ENCODE measurements around the gene ZNF565.
"Not testable (repeated sequence)": the region's sequence is repeated elsewhere in the genome, so short reads cannot be mapped to it uniquely, and the experiment has no call there.

The ZNF565 gene

DNA sequence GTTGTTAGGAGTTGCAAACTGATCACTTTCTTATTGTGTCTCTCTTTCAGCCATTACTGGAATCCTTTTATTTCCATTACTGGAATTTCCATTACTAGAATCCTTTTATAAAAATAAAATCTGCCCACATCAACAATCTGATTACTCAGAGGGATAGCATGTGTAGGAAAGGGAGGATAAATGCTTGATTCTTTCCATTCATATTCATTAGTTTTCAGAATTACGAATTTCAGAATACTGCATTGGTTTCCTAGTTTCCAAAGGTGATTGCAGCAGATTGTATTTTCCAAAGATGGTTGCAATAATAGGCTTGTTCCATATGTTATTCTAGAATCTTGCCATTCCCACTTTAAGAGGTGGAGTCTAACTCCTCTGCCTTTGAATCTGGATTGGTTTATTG, 37.6 kb upstream of the ZNF565 start:
- FAIRE-seq (no peak), DNase-seq (ENCODE audit: insufficient read length, low spot score) (no peak)
- TF ChIP-seq POLR2AphosphoS5 (IDR thresholded peaks at IDR 0.05; ENCODE audit: low read depth, low read length) (no peak), SPI1 (IDR thresholded peaks at IDR 0.05; ENCODE audit: low read depth, low read length) (no peak)

DNA sequence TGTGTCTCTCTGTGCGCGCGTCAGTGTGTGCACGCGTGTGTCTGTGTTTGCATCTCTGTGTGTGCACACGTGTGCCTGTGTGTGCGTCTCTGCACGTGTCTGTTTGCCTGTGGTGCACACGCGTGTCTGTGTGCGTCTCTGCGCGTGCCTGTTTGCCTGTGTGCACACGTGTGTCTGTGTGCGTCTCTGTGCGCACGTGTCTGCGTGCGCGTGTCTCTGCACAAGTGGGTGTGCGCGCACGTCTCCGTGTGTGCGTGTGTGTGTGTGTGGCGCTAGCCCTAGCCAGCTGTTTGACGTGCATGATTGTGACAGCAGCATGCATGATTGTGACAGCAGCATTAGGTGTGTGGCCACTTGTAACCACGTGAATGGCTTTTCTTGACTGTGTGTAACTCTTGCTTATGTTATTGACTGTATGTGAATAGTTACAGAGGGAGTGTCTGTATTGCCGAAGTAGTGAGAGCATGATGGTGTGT, 31.6 kb upstream of the ZNF565 start:
- no peak for FAIRE-seq
- DNase-seq (ENCODE audit: insufficient read length, low spot score), result no peak
- TF ChIP-seq TAF1 (IDR thresholded peaks at IDR 0.05; ENCODE audit: low read depth, low read length), result no peak
- TF ChIP-seq POLR2A (IDR thresholded peaks at IDR 0.05; ENCODE audit: low read depth, low read length), result no peak
- no peak for TF ChIP-seq PAX5 (IDR thresholded peaks at IDR 0.05; ENCODE audit: insufficient read depth, low read length, severe bottlenecking)
- no peak for TF ChIP-seq POU2F2 (IDR thresholded peaks at IDR 0.05; ENCODE audit: low read depth, low read length)
- no peak for TF ChIP-seq SPI1 (IDR thresholded peaks at IDR 0.05; ENCODE audit: low read depth, low read length)
- no peak for TF ChIP-seq POLR2AphosphoS5 (IDR thresholded peaks at IDR 0.05; ENCODE audit: low read depth, low read length)

DNA sequence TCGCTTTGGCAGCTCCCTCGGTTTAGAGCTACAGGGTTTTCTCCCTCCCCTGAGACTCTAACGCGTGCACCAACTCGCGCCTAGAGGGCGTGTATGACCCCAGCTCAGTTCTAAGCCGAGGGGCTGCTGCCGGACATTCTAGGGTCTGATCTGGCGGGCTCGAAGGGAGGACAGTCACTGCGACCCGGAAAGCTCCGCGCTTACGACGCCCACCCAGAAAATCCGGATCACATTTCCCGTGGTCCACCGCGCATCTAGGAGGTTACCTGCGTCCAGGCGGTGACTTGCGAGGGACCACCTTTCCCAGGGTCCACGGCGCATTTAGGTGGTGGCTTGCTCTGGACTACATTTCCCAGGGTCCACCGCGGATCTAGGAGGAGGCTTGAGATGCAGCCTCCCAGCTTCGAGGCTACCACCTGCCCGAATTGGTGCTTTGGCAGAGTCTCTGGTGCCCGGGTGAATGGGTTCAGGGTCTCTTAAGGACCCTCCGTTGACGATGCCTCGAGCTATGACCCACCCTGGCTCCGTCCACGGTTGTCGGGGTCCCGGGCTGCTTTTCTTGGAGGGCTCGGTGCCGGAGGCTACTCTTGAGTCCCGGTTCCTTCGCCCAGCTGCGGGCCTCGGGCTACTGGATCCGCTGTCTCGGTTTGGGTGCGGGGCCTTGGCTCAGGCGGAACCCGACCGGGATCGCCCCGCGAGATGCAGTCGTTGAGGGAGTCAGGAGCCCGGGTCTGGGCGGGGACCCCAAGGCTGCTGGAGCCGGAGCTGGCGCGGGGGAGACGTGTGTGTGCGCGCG, 30.9 kb upstream of the ZNF565 start:
- no peak for DNase-seq (ENCODE audit: insufficient read length, low spot score)
- FAIRE-seq, result no peak
- TF ChIP-seq TAF1 (IDR thresholded peaks at IDR 0.05; ENCODE audit: low read depth, low read length) (no peak), SPI1 (IDR thresholded peaks at IDR 0.05; ENCODE audit: low read depth, low read length) (no peak), PAX5 (IDR thresholded peaks at IDR 0.05; ENCODE audit: insufficient read depth, low read length, severe bottlenecking) (no peak), POLR2A (IDR thresholded peaks at IDR 0.05; ENCODE audit: low read depth, low read length) (no peak), POU2F2 (IDR thresholded peaks at IDR 0.05; ENCODE audit: low read depth, low read length) (no peak), POLR2AphosphoS5 (IDR thresholded peaks at IDR 0.05; ENCODE audit: low read depth, low read length) (no peak)

DNA sequence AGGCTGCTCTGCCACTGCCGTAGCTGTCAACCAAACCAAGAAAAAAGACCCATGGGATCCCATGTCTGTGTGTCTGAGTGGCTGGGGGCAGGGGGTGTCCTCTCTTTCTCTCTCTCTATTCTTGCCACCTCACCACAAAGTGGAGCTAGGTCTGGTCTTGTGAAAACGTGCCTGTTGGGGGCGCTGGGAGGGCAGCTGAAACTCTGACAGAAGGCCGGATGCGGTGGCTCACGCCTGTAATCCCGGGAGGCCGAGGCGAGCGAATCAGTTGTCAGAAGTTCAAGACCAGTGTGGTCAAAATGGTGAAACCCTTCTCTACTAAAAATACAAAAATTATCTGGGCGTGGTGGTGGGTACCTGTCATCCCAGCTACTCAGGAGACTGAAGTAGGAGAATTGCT, 29.6 kb upstream of the ZNF565 start:
- TF ChIP-seq POLR2AphosphoS5 (IDR thresholded peaks at IDR 0.05; ENCODE audit: low read depth, low read length) (no peak), POU2F2 (IDR thresholded peaks at IDR 0.05; ENCODE audit: low read depth, low read length) (no peak), PAX5 (IDR thresholded peaks at IDR 0.05; ENCODE audit: insufficient read depth, low read length, severe bottlenecking) (no peak), POLR2A (IDR thresholded peaks at IDR 0.05; ENCODE audit: low read depth, low read length) (no peak), TAF1 (IDR thresholded peaks at IDR 0.05; ENCODE audit: low read depth, low read length) (no peak), SPI1 (IDR thresholded peaks at IDR 0.05; ENCODE audit: low read depth, low read length) (no peak)
- DNase-seq (ENCODE audit: insufficient read length, low spot score), result no peak
- FAIRE-seq, result no peak

DNA sequence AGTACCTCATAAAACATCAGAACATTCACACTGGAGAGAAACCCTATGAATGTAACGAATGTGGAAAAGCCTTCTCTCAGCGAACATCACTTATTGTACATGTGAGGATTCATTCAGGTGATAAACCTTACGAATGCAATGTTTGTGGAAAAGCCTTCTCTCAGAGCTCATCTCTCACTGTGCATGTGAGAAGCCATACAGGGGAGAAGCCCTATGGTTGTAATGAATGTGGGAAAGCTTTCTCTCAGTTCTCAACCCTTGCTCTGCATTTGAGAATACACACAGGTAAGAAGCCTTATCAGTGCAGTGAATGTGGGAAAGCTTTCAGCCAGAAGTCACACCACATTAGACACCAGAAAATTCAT, 22.5 kb upstream of the ZNF565 start:
- no peak for FAIRE-seq
- no peak for TF ChIP-seq POLR2A (IDR thresholded peaks at IDR 0.05; ENCODE audit: low read depth, low read length)
- no peak for TF ChIP-seq SPI1 (IDR thresholded peaks at IDR 0.05; ENCODE audit: low read depth, low read length)
- no peak for TF ChIP-seq POU2F2 (IDR thresholded peaks at IDR 0.05; ENCODE audit: low read depth, low read length)
- TF ChIP-seq PAX5 (IDR thresholded peaks at IDR 0.05; ENCODE audit: insufficient read depth, low read length, severe bottlenecking), result no peak
- TF ChIP-seq TAF1 (IDR thresholded peaks at IDR 0.05; ENCODE audit: low read depth, low read length), result no peak
- TF ChIP-seq POLR2AphosphoS5 (IDR thresholded peaks at IDR 0.05; ENCODE audit: low read depth, low read length), result no peak
- DNase-seq (ENCODE audit: insufficient read length, low spot score), result no peak

DNA sequence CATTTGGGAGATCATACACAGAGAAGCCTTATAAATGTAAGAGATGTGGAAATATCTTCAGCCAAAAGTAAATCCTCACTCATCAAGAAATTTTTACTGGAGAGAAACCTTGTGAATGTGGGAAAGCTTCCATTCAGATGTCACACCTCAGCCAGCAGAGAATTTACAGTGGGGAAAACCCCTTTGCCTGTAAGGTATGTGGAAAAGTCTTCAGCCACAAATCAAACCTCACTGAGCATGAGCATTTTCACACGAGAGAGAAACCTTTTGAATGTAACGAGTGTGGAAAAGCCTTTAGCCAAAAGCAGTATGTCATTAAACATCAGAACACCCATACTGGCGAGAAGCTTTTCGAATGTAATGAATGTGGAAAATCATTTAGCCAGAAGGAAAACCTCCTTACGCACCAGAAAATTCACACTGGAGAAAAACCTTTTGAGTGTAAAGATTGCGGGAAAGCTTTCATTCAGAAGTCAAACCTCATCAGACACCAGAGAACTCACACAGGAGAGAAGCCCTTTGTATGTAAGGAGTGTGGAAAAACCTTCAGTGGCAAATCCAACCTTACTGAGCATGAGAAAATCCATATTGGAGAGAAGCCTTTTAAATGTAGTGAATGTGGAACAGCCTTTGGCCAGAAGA, 22.0 kb upstream of the ZNF565 start:
- FAIRE-seq (no peak), DNase-seq (ENCODE audit: insufficient read length, low spot score) (no peak)
- TF ChIP-seq SPI1 (IDR thresholded peaks at IDR 0.05; ENCODE audit: low read depth, low read length), result no peak
- TF ChIP-seq POU2F2 (IDR thresholded peaks at IDR 0.05; ENCODE audit: low read depth, low read length), result no peak
- no peak for TF ChIP-seq PAX5 (IDR thresholded peaks at IDR 0.05; ENCODE audit: insufficient read depth, low read length, severe bottlenecking)
- TF ChIP-seq POLR2A (IDR thresholded peaks at IDR 0.05; ENCODE audit: low read depth, low read length), result no peak
- TF ChIP-seq POLR2AphosphoS5 (IDR thresholded peaks at IDR 0.05; ENCODE audit: low read depth, low read length), result no peak
- TF ChIP-seq TAF1 (IDR thresholded peaks at IDR 0.05; ENCODE audit: low read depth, low read length), result no peak

DNA sequence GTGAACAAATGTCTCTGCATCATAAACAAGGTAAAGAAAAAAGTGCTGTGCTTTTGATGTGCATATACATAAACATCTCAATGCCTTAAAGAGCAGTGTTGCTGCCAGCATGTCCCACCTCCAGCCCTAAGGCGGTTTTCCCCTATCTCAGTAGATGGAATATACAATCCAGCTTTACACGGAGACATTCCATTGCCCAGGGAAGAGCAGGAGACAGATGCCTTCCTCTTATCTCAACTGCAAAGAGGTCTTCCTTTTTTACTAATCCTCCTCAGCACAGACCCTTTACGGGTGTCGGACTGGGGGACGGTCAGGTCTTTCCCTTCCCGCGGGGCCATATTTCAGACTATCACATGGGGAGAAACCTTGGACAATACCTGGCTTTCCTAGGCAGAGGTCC, 19.2 kb upstream of the ZNF565 start:
- DNase-seq (ENCODE audit: insufficient read length, low spot score); FAIRE-seq: not testable (repeated sequence)

DNA sequence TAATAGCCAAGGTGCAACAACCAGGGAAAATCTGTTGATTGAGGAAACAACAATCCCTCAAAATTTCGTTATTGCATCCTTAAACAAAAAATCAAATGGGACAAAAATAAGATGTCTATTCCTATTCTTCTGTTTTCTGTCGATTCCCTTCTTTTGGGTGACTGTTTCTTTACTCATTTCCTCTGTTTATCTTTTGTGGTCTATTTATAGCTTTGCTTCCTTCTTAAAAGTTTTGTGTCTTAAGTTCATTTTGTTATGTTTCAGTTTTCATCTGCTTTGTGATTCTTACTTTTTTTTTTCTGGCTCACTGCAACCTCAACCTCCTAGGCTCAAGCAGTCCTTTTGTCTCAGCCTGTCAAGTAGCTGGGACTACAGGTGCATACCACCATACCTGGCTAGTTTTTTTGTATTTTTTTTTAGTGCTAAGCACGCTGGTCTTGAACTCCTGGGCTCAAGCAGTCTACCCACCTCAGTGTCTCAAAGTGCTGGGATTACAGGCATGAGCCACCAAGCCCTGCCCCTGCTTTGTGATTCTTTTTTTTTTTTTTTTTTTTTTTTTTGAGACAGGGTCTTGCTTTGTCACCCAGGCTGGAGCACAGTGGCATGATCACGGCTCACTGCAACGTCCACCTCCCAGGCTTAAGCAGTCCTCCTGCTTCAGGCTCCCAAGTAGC, 10.9 kb upstream of the ZNF565 start:
- no peak for TF ChIP-seq TAF1 (IDR thresholded peaks at IDR 0.05; ENCODE audit: low read depth, low read length)
- TF ChIP-seq POLR2A (IDR thresholded peaks at IDR 0.05; ENCODE audit: low read depth, low read length), result no peak
- no peak for TF ChIP-seq POU2F2 (IDR thresholded peaks at IDR 0.05; ENCODE audit: low read depth, low read length)
- TF ChIP-seq PAX5 (IDR thresholded peaks at IDR 0.05; ENCODE audit: insufficient read depth, low read length, severe bottlenecking), result no peak
- TF ChIP-seq POLR2AphosphoS5 (IDR thresholded peaks at IDR 0.05; ENCODE audit: low read depth, low read length), result no peak
- no peak for TF ChIP-seq SPI1 (IDR thresholded peaks at IDR 0.05; ENCODE audit: low read depth, low read length)
- no peak for DNase-seq (ENCODE audit: insufficient read length, low spot score)
- no peak for FAIRE-seq

DNA sequence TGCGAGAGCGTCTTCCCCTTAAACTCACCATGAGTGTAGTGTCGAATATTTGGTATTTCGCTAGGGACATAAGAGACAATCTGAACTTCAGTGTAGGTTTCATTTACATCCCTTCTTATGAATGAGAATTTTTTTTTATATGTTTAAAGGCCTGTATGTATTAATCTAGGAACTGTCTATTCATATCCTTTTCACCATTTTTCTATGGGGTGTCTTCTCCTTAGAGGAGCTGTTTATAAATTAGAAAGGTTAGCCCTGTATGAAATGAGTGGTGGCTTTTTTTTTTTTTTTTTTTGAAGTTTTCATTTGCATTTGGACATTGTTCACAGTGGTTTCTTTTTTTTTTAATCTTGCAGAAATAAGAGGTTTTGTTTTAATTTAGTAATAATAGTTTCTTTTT, 8.0 kb upstream of the ZNF565 start:
- DNase-seq (ENCODE audit: insufficient read length, low spot score) (no peak), FAIRE-seq (no peak)
- no peak for TF ChIP-seq POU2F2 (IDR thresholded peaks at IDR 0.05; ENCODE audit: low read depth, low read length)
- TF ChIP-seq POLR2A (IDR thresholded peaks at IDR 0.05; ENCODE audit: low read depth, low read length), result no peak
- TF ChIP-seq SPI1 (IDR thresholded peaks at IDR 0.05; ENCODE audit: low read depth, low read length), result no peak
- TF ChIP-seq POLR2AphosphoS5 (IDR thresholded peaks at IDR 0.05; ENCODE audit: low read depth, low read length), result no peak
- TF ChIP-seq TAF1 (IDR thresholded peaks at IDR 0.05; ENCODE audit: low read depth, low read length), result no peak
- TF ChIP-seq PAX5 (IDR thresholded peaks at IDR 0.05; ENCODE audit: insufficient read depth, low read length, severe bottlenecking), result no peak

Measured in GM12891 (cell line).